ENCODE measurements around the gene SRPRB.

The SRPRB gene

GRCh38 chr3:133805702-133806475, at the start of gene SRPRB:
SRPRB (plus strand) TSS chr3:133805815; CDS start chr3:133805849, 34 bp downstream.
- peak; percentile 96 to 97 for DNase-seq (ENCODE audit: low read depth in 2 of 2)

GRCh38 chr3:133756716-133757694, 48.6 kb upstream of the SRPRB start:
- no peak for DNase-seq (ENCODE audit: low read depth in 2 of 2)

GRCh38 chr3:133757701-133758567, 47.7 kb upstream of the SRPRB start:
- no peak for DNase-seq (ENCODE audit: low read depth in 2 of 2)

GRCh38 chr3:133758568-133758928, 47.1 kb upstream of the SRPRB start:
- no peak for DNase-seq (ENCODE audit: low read depth in 2 of 2)

- DNase-seq (ENCODE audit: low read depth in 2 of 2): no peak
Observed at GRCh38 chr3:133758964-133759739, 46.5 kb upstream of the SRPRB start.

- DNase-seq (ENCODE audit: low read depth in 2 of 2): no peak
Observed at GRCh38 chr3:133759740-133760305, 45.8 kb upstream of the SRPRB start.

GRCh38 chr3:133760916-133761315, 44.7 kb upstream of the SRPRB start:
- DNase-seq (ENCODE audit: low read depth in 2 of 2): no peak

- no peak for DNase-seq (ENCODE audit: low read depth in 2 of 2)
Observed at GRCh38 chr3:133761605-133762484, 43.8 kb upstream of the SRPRB start.

GRCh38 chr3:133762539-133762938, 43.1 kb upstream of the SRPRB start:
- no peak for DNase-seq (ENCODE audit: low read depth in 2 of 2)

GRCh38 chr3:133763797-133764683, 41.6 kb upstream of the SRPRB start:
- no peak for DNase-seq (ENCODE audit: low read depth in 2 of 2)

GRCh38 chr3:133765256-133765655, 40.4 kb upstream of the SRPRB start:
- no peak for DNase-seq (ENCODE audit: low read depth in 2 of 2)

GRCh38 chr3:133767607-133768006, 38.0 kb upstream of the SRPRB start:
- DNase-seq (ENCODE audit: low read depth in 2 of 2): no peak

- DNase-seq (ENCODE audit: low read depth in 2 of 2): no peak
Observed at GRCh38 chr3:133769536-133769935, 36.1 kb upstream of the SRPRB start.

GRCh38 chr3:133773732-133774131, 31.9 kb upstream of the SRPRB start:
- DNase-seq (ENCODE audit: low read depth in 2 of 2): no peak

GRCh38 chr3:133775309-133775708, 30.3 kb upstream of the SRPRB start:
- DNase-seq (ENCODE audit: low read depth in 2 of 2): no peak

GRCh38 chr3:133775835-133776234, 29.8 kb upstream of the SRPRB start:
- DNase-seq (ENCODE audit: low read depth in 2 of 2): no peak

- DNase-seq (ENCODE audit: low read depth in 2 of 2): no peak
Observed at GRCh38 chr3:133776794-133777438, 28.7 kb upstream of the SRPRB start.
